Body of pancreas (tissue), 4 donors: Measurements from ENCODE around the gene GP1BA. TPM values are rescaled to one million over a fixed set of nuclear protein-coding genes. Genes with fewer than 3 reads are reported as not detected.

Experiments used
- ATAC-seq: fragments of 150-250 bp; one replicate; pipeline ENCODE4 v1.9.1; 2016
- DNase-seq, 4 donors: peaks; one replicate each; pipeline ENCODE4 v3.0.0-alpha.2; 2019
- H3K27ac ChIP-seq, 4 donors: fragments of 200-600 bp; sonication (generic); 1 replicate in 3 of 4; 2 replicates in 1 of 4; pipeline versions ENCODE4 v1.5.1 to v1.6.1; 2016 to 2019; ENCODE audit warnings: mild to moderate bottlenecking in 1 of 4, mixed read lengths in 1 of 4, moderate library complexity in 1 of 4
- H3K27me3 ChIP-seq, 2 donors: fragments of 200-600 bp; sonication (generic); one replicate each; pipeline ENCODE4 v1.6.0; 2016; ENCODE audit warnings: mild to moderate bottlenecking in 1 of 2
- H3K36me3 ChIP-seq, 2 donors: fragments of 200-600 bp; sonication (generic); replicated peaks in 1 of 2; 2 replicates each; pipeline ENCODE4 v1.5.1; 2016; ENCODE audit warnings: low read depth in 2 of 2; ENCODE audit not compliant: insufficient read depth in 1 of 2
- H3K4me1 ChIP-seq: fragments of 200-600 bp; sonication (generic); one replicate; pipeline ENCODE4 v1.6.0; 2016
- H3K4me3 ChIP-seq, 2 donors: fragments of 200-600 bp; sonication (generic); 1 replicate in 1 of 2; 2 replicates in 1 of 2; pipeline ENCODE4 v1.5.1; 2016 to 2019
- H3K9me3 ChIP-seq, 3 donors: fragments of 200-600 bp; sonication (generic); 1 replicate in 2 of 3; 2 replicates in 1 of 3; pipeline ENCODE4 v1.5.1; 2016
- POLR2A ChIP-seq, 3 donors: fragments of 450-650 bp; IDR thresholded peaks; one replicate each; pipeline ENCODE4 v1.6.1; 2016; ENCODE audit warnings: antibody characterized with exemption in 3 of 3, mild to moderate bottlenecking in 2 of 3
- WGBS, 2 donors: methylation state at CpG; one replicate each; pipeline ENCODE4 v1.1.5; 2017; 5-methylcytosine and 5-hydroxymethylcytosine counted together
- intact Hi-C: fragments of 100-400 bp; cut with DNase I; formaldehyde crosslinking; loops from one replicate; pipeline ENCODE4 v1.15.1; 2023
- total RNA-seq, 2 donors: library from RNA; depleted of rRNA; stranded (reverse); fragments of >200 nt; gene quantifications; one replicate each; pipeline ENCODE4 v1.1.0, GENCODE V29; 2016
- TF ChIP-seq, protein P1 (sequence below), 7 experiments: fragments of 450-650 bp in 4 of 7; fragments of 200-600 bp in 3 of 7; sonication (generic) in 3 of 7; IDR thresholded peaks; one replicate each; pipeline ENCODE4 v1.5.1; 2016 to 2019; ENCODE audit warnings: antibody characterized with exemption in 7 of 7

GP1BA gene
- total RNA-seq, 2 donors from 2014 or later, result not detected

DNA sequence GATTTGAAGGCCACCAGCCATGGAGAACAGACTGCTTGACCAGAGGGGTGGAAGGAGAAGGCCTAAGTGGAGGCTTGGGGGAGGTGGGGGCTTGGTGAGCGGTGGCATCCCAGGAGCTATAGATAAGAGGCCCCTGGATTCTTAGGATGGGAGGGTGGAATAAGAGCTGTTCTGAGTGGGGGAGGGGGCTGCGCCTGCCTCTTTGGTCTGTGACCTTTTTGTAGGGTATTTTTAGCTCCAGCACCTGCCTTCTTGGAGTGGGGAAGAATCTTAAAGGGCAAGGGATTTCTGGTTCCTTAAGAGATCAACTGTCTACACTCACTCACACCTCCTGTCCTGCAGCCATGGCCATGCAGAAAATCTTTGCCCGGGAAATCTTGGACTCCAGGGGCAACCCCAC is 19.4 kb downstream of the GP1BA start:
- Histone ChIP-seq H3K4me1 (peaks cover 15% of the 10 kb centered on the region), H3K9me3 (no peaks in the 10 kb centered on the region), H3K36me3 (no peaks in the 10 kb centered on the region), H3K4me3 (no peak overlapping the region), H3K27ac (no peak overlapping the region), H3K27me3 (no peaks in the 10 kb centered on the region)
- ATAC-seq, result no peak
- 67 to 92% methylated on average over 3 of the region's 3 CpGs for WGBS, 2 donors
- no peak for DNase-seq
- TF ChIP-seq POLR2A (IDR thresholded peaks at IDR 0.05), result no peak
- TF ChIP-seq, protein P1, sequence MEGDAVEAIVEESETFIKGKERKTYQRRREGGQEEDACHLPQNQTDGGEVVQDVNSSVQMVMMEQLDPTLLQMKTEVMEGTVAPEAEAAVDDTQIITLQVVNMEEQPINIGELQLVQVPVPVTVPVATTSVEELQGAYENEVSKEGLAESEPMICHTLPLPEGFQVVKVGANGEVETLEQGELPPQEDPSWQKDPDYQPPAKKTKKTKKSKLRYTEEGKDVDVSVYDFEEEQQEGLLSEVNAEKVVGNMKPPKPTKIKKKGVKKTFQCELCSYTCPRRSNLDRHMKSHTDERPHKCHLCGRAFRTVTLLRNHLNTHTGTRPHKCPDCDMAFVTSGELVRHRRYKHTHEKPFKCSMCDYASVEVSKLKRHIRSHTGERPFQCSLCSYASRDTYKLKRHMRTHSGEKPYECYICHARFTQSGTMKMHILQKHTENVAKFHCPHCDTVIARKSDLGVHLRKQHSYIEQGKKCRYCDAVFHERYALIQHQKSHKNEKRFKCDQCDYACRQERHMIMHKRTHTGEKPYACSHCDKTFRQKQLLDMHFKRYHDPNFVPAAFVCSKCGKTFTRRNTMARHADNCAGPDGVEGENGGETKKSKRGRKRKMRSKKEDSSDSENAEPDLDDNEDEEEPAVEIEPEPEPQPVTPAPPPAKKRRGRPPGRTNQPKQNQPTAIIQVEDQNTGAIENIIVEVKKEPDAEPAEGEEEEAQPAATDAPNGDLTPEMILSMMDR (IDR thresholded peaks at IDR 0.05), result no peak
- intact Hi-C loops, result no loop called here

DNA sequence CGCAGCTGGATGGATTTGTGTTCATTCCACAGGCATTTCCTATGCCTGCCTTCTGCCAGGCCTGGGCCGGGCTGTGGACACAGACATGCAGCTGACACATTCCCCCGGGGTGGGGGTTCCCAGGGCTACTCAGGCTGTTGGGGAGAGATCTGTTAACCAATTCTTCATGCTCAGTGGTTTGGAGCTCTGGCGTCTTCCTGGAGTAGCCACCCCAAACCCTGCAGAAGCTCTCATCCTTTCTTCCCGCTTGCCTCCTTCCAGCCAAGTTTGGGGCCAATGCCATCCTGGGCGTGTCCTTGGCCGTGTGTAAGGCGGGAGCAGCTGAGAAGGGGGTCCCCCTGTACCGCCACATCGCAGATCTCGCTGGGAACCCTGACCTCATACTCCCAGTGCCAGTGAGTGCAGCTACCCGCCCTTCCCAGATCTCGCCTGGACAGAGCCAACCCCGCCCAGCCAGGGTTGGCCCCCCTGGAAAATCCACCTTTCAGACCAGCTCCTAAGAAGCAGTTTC is 21.4 kb downstream of the GP1BA start:
- H3K27ac ChIP-seq, result no peak overlapping the region
- WGBS, 2 donors, result 69 to 77% methylated on average over 14 of the region's 14 CpGs
- intact Hi-C loops, result no loop called here
- H3K27me3 ChIP-seq, result no peaks in the 10 kb centered on the region
- DNase-seq, result no peak
- TF ChIP-seq, protein P1 (IDR thresholded peaks at IDR 0.05), result no peak
- no peak for TF ChIP-seq POLR2A (IDR thresholded peaks at IDR 0.05)
- ATAC-seq, result no peak
- no peak overlapping the region for H3K4me3 ChIP-seq
- H3K4me1 ChIP-seq, result peaks cover 9% of the 10 kb centered on the region
- no peaks in the 10 kb centered on the region for H3K36me3 ChIP-seq
- no peaks in the 10 kb centered on the region for H3K9me3 ChIP-seq

DNA sequence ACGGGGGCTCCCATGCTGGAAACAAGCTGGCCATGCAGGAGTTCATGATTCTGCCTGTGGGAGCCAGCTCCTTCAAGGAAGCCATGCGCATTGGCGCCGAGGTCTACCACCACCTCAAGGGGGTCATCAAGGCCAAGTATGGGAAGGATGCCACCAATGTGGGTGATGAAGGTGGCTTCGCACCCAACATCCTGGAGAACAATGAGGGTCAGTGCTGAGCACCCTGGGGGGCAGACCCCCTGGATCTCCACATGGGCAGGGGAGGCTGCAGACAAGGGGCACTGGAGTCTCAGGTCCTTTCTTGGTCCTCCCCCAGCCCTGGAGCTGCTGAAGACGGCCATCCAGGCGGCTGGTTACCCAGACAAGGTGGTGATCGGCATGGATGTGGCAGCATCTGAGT is 23.0 kb downstream of the GP1BA start:
- no peaks in the 10 kb centered on the region for H3K9me3 ChIP-seq
- no peak for ATAC-seq
- TF ChIP-seq, protein P1 (IDR thresholded peaks at IDR 0.05), result no peak
- no peak for TF ChIP-seq POLR2A (IDR thresholded peaks at IDR 0.05)
- intact Hi-C loops, result no loop called here
- no peaks in the 10 kb centered on the region for H3K27me3 ChIP-seq
- H3K4me3 ChIP-seq, result no peak overlapping the region
- DNase-seq, result no peak
- peaks cover 0 to 5% of the 10 kb centered on the region in 2 donors for H3K36me3 ChIP-seq
- 98 to 100% methylated on average over 4 to 8 of the region's 8 CpGs for WGBS, 2 donors
- H3K4me1 ChIP-seq, result peaks cover 8% of the 10 kb centered on the region
- no peak overlapping the region for H3K27ac ChIP-seq

DNA sequence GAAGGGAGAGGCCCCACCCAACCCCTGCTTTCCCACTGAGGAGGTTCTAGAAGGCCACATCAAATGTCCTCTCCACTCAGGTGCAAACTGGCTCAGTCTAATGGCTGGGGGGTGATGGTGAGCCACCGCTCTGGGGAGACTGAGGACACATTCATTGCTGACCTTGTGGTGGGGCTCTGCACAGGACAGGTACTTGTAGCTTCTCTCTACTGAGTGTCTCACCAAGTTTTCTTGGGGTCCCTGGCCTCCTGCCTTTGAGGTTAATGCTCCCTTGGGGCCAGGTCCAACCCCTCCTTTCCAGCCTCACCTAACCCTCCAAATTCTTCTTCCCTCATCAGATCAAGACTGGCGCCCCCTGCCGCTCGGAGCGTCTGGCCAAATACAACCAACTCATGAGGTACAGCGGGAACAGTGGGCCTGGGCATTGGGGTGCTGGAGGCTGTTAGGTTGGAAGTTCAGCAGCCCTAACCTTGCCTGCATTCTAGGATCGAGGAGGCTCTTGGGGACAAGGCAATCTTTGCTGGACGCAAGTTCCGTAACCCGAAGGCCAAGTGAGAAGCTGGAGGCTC is 24.5 kb downstream of the GP1BA start:
- no peak overlapping the region for H3K4me3 ChIP-seq
- no peaks in the 10 kb centered on the region for H3K27me3 ChIP-seq
- 62 to 67% methylated on average over 9 to 10 of the region's 10 CpGs for WGBS, 2 donors
- H3K4me1 ChIP-seq, result no peaks in the 10 kb centered on the region
- intact Hi-C loops, result no loop called here
- H3K36me3 ChIP-seq, result peaks cover 0 to 8% of the 10 kb centered on the region in 2 donors
- ATAC-seq (no peak), DNase-seq (peak; percentile 39 to 75 (median 58))
- H3K27ac ChIP-seq, result no peak overlapping the region
- TF ChIP-seq, protein P1 (IDR thresholded peaks at IDR 0.05), result peak; percentile 9 to 47 (median 32)
- TF ChIP-seq POLR2A (IDR thresholded peaks at IDR 0.05), result no peak
- no peaks in the 10 kb centered on the region for H3K9me3 ChIP-seq

- Histone ChIP-seq H3K27me3 (no peaks in the 10 kb centered on the region), H3K4me3 (no peak overlapping the region), H3K36me3 (peaks cover 0 to 8% of the 10 kb centered on the region in 2 donors), H3K9me3 (no peaks in the 10 kb centered on the region), H3K27ac (no peak overlapping the region), H3K4me1 (no peaks in the 10 kb centered on the region)
- ATAC-seq (no peak), DNase-seq (no peak)
- TF ChIP-seq POLR2A (IDR thresholded peaks at IDR 0.05), result no peak
- TF ChIP-seq, protein P1 (IDR thresholded peaks at IDR 0.05), result no peak
- intact Hi-C loops, result no loop called here
- WGBS, 2 donors, result 48% methylated on average over 3 of the region's 3 CpGs
Measured at GRCh38 chr17:4958102-4958501, 26.0 kb downstream of the GP1BA start.
